GM18505 (cell line): ENCODE results near the gene ALKBH7.
A peak's percentile ranks its signal among the peaks of the same experiment; 100 is the strongest.
"Not testable (repeated sequence)": the region's sequence is repeated elsewhere in the genome, so short reads cannot be mapped to it uniquely, and the experiment has no call there.

Experiments
- ATAC-seq: cut with Tn5 transposase; IDR thresholded peaks from one replicate; pipeline ENCODE4 v1.9.1; 2021; ENCODE audit not compliant: unreplicated experiment
- POLR2A ChIP-seq: IDR thresholded peaks from 4 replicates; pipeline ENCODE4 v1.6.1; 2011; ENCODE audit warnings: borderline replicate concordance; ENCODE audit not compliant: insufficient read depth, insufficient read length; ENCODE audit errors: extremely low read depth

Gene ALKBH7, protein sequence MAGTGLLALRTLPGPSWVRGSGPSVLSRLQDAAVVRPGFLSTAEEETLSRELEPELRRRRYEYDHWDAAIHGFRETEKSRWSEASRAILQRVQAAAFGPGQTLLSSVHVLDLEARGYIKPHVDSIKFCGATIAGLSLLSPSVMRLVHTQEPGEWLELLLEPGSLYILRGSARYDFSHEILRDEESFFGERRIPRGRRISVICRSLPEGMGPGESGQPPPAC

GRCh38 chr19:6372594-6373095 lies at the start of gene ALKBH7:
Gene ALKBH7, plus strand, starts transcription at chr19:6372794. Its CDS starts 27 bp downstream, at chr19:6372821.
- TF ChIP-seq POLR2A: peak; percentile 54
- peak; percentile 58 for ATAC-seq

DNA sequence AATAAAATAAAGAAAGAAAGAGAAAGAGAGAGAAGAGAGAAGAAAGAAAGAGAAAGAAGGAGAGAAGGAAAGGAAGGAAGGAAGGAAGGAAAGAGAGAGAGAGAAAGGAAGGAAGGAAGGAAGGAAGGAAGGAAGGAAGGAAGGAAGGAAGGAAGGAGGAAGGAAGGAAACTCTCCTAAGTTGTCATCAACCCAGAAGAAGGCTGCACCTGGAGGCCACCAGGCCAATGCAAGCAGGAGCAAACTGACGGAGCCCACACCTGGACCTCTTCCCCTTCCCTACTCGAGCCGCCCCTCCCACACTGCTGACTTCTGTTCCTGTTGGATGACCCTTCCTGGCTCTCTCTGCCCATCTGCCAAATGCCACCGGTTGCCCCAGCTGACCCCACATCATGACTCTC lies 47.8 kb upstream of the ALKBH7 start:
- no peak for TF ChIP-seq POLR2A

DNA sequence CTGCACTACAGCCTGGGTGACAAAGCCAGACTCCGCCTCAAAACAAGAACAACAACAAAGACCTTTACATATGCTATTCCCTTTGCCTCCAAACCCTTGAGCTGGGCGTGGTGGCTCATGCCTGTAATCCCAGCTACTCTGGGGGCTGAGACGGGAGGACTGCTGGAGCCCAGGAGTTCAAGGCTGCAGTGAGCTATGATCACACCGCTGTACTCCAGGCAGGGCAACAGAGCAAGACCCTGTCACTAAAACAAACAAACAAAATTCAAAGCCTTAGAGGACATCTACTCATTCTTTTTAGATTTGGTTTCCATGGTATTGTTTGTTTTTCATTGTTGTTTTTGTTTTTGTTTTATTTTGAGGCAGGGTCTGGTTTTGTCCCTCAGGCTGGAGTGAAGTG lies 47.0 kb upstream of the ALKBH7 start:
- ATAC-seq: no peak
- no peak for TF ChIP-seq POLR2A

More for the DNA sequence above, 47.8 kb upstream of the ALKBH7 start:
- ATAC-seq: no peak

GRCh38 chr19:6326815-6327214 lies 45.8 kb upstream of the ALKBH7 start:
- ATAC-seq: no peak
- TF ChIP-seq POLR2A: no peak

DNA sequence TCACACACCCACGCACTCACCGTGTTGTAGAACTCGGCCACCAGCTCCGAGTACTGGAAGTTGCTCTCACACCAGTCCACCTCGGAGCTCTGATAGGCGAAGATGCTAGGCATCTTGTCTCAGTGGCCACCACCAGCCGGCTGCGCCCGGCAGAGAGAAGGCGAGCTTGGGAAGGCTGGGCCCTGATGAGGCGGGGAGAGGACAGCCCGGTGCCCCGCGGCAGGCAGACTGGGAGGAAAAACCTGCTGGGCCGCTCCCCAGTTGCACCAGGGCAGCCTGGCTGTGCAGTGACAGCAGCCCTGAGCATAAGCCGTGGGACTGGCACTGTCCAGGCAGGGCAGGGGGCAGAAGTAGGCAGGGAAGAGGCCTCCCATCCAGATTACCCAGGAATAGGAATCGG lies 39.2 kb upstream of the ALKBH7 start, which contains the start of gene ACER1:
TSS of gene ACER1 (minus strand) at position 174 of the 400 bp plus-strand sequence. CDS start at position 113, 61 bp downstream.
- no peak for ATAC-seq
- TF ChIP-seq POLR2A: no peak

GRCh38 chr19:6334490-6335285 lies 37.9 kb upstream of the ALKBH7 start:
- no peak for TF ChIP-seq POLR2A
- no peak for ATAC-seq

- no peak for TF ChIP-seq POLR2A
- ATAC-seq: no peak
Measured at GRCh38 chr19:6340493-6341201, 31.9 kb upstream of the ALKBH7 start.

DNA sequence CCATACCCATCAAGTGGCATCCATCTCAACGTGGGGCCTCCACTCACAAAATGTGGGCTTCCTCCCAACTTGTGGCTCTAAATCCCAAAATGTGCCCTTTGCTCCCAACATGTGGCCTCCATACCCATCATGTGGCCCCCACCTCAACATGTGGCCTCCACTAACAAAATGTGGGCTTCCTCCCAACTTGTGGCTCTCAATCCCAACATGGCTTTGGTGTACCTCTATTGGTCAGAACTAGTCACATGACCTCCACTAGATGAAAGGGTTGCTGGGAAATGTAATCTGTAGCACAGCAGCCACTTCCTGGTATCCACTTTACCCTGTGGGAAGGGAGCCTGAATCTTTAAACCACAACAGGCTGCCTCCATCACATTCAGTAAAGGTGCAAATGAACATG lies 29.1 kb upstream of the ALKBH7 start:
- no peak for ATAC-seq

GRCh38 chr19:6349271-6349670 lies 23.3 kb upstream of the ALKBH7 start:
- not testable (repeated sequence) for ATAC-seq

More for the DNA sequence above, 29.1 kb upstream of the ALKBH7 start:
- no peak for TF ChIP-seq POLR2A

- TF ChIP-seq POLR2A: no peak
- ATAC-seq: no peak
Measured at GRCh38 chr19:6350688-6351087, 21.9 kb upstream of the ALKBH7 start.

DNA sequence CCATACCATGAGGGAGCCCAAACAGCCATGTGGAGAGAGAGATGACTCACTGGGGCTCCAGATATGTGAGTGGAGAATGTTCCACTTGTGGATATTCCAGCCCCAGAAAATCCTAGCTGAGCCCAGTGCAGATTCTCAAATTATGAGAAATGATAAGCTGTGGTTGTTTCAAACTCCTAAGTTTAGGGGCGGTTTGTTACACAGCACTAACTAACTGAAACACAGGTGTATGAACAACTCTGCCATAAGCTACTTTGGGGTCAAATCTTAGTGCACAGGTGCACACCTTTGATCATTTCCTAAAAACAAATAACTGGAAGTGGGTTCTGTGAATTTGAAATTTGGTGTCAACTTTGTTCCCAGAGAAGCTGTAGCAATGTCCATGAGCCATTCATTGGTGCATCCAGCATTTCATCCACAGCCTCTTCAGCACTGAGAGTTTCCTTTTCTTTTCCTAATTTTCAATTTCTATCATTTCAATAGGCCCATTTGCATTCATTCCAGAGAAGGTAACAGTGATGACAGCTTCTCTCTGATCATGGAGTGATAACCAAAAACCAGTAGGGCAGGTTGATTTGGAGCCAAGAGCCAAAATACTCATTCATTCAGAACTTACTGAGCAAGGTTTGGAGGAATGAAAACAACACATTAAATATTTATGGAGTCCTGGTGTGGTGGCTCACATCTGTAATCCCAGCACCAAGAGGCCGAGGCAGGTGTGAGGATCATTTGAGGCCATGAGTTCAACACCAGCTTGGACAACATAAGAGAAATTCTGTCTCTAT lies 20.0 kb upstream of the ALKBH7 start:
- no peak for TF ChIP-seq POLR2A
- ATAC-seq: no peak

DNA sequence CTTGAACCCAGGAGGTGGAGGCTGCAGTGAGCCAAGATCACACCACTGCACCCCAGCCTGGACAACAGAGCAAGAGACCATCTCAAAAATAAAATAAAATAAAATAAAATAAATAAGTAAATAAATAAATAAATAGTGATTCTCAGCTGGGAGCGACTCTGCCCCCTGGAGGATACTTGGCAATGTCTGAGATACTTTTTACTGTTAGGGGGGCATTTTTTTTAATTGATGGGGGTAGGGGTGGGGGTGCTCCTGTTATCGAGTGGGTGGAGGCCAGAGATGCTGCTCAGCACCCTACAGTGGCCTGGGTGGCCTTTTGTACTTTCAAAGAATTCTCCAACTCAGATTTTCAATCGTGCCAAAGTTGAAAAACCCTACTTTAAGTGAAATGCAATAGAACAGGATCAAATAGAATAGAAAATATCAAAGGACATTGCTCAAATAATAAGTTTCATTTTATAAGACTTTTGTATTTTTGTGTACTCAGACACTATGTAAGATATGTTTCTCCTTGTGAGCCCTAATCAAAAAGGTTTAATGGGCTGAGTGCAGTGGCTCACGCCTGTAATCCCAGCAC lies 18.4 kb upstream of the ALKBH7 start:
- ATAC-seq: no peak
- no peak for TF ChIP-seq POLR2A

GRCh38 chr19:6355321-6356040 lies 17.1 kb upstream of the ALKBH7 start:
- ATAC-seq: not testable (repeated sequence)
